Upper lobe of left lung (tissue), 4 donors: ENCODE measurements around the gene ATP2C1.

Source experiments
- EP300 ChIP-seq, 4 donors: sonication (generic); formaldehyde crosslinking; IDR thresholded peaks; one replicate each; pipeline ENCODE4 v1.5.1; 2017; ENCODE audit warnings: antibody characterized with exemption in 4 of 4, control low read depth in 2 of 4
- POLR2AphosphoS5 ChIP-seq, 2 donors: sonication (generic); formaldehyde crosslinking; IDR thresholded peaks; one replicate each; pipeline ENCODE4 v1.5.1; 2017; ENCODE audit warnings: antibody characterized with exemption in 2 of 2
- TF ChIP-seq, protein P1 (sequence below), 6 experiments: fragments of 450-650 bp in 4 of 6; fragments of 200-600 bp in 2 of 6; sonication (generic) in 2 of 6; IDR thresholded peaks; one replicate each; pipeline ENCODE4 v1.5.1; 2016 to 2019; ENCODE audit warnings: antibody characterized with exemption in 6 of 6

- TF ChIP-seq, protein P1, sequence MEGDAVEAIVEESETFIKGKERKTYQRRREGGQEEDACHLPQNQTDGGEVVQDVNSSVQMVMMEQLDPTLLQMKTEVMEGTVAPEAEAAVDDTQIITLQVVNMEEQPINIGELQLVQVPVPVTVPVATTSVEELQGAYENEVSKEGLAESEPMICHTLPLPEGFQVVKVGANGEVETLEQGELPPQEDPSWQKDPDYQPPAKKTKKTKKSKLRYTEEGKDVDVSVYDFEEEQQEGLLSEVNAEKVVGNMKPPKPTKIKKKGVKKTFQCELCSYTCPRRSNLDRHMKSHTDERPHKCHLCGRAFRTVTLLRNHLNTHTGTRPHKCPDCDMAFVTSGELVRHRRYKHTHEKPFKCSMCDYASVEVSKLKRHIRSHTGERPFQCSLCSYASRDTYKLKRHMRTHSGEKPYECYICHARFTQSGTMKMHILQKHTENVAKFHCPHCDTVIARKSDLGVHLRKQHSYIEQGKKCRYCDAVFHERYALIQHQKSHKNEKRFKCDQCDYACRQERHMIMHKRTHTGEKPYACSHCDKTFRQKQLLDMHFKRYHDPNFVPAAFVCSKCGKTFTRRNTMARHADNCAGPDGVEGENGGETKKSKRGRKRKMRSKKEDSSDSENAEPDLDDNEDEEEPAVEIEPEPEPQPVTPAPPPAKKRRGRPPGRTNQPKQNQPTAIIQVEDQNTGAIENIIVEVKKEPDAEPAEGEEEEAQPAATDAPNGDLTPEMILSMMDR (IDR thresholded peaks at IDR 0.05) = no peak
- no peak for TF ChIP-seq POLR2AphosphoS5 (IDR thresholded peaks at IDR 0.05)
- TF ChIP-seq EP300 (IDR thresholded peaks at IDR 0.05) = no peak
Observed at GRCh38 chr3:130918328-130918727, 24.4 kb downstream of the ATP2C1 start.
